Activated naive CD4-positive, alpha-beta T cell treated with anti-CD3 and anti-CD28 coated beads, Interleukin-2, amount 50 U/mL, for 24 hours (primary cell): ENCODE data around the gene DOCK4.

ENCODE experiments used
- H3K27ac Mint-ChIP-seq: one replicate; pipeline ENCODE4 v1.8.0; 2021; ENCODE audit warnings: mild to moderate bottlenecking, mixed read lengths
- H3K27me3 Mint-ChIP-seq: one replicate; pipeline ENCODE4 v1.8.0; 2021; ENCODE audit warnings: mixed read lengths
- H3K36me3 Mint-ChIP-seq: one replicate; pipeline ENCODE4 v1.8.0; 2021; ENCODE audit warnings: mixed read lengths
- H3K4me1 Mint-ChIP-seq: one replicate; pipeline ENCODE4 v1.8.0; 2021; ENCODE audit warnings: mixed read lengths
- H3K4me3 Mint-ChIP-seq: one replicate; pipeline ENCODE4 v1.8.0; 2021; ENCODE audit warnings: mild to moderate bottlenecking, mixed read lengths
- H3K9me3 Mint-ChIP-seq: one replicate; pipeline ENCODE4 v1.8.0; 2021; ENCODE audit warnings: mixed read lengths

DOCK4 gene

DNA sequence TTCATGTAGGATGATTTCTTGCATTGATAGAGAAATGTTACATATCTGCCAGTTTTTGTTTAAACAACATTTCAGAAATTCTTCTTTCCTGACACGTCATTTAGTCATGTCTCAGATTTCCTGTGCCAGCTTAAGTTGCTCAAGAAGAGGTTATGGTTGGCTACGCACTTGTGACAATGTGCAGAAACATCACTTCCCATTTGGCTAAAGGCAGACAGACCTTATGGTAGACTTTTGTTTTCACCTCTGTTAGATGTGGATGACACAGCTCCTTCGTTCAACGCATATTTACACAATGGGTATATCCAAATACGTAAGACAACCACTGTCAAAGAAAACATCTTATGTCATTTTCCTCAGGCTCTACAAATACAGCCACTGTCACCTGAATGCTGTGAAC is 125.8 kb downstream of the DOCK4 start:
- Mint-ChIP-seq H3K27me3 (peaks cover 12% of the 10 kb centered on the region), H3K27ac (no peak overlapping the region), H3K36me3 (no peaks in the 10 kb centered on the region), H3K4me1 (peaks cover 8% of the 10 kb centered on the region), H3K9me3 (no peaks in the 10 kb centered on the region), H3K4me3 (no peak overlapping the region)

DNA sequence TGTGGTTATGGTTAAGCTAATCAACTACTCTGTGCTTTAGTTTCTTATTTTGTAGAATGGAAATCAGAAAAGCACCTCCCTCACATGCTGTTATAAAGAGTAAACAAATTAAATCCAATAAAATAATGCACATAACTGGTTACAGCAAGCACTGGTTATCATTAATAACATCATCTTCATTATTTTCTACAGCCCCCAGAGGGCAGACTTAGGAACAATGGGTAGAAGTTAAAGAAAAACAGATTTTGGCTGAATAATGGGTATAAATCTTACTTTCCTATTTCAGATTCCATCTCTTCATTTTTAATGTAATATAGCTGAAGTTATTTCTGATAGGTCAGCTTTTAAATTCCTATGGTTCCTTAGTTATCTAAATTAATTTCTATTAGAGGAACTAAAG is 126.5 kb downstream of the DOCK4 start:
- Mint-ChIP-seq H3K27me3 (peaks cover 16% of the 10 kb centered on the region), H3K27ac (no peak overlapping the region), H3K4me3 (no peak overlapping the region), H3K9me3 (no peaks in the 10 kb centered on the region), H3K36me3 (no peaks in the 10 kb centered on the region), H3K4me1 (peaks cover 8% of the 10 kb centered on the region)

DNA sequence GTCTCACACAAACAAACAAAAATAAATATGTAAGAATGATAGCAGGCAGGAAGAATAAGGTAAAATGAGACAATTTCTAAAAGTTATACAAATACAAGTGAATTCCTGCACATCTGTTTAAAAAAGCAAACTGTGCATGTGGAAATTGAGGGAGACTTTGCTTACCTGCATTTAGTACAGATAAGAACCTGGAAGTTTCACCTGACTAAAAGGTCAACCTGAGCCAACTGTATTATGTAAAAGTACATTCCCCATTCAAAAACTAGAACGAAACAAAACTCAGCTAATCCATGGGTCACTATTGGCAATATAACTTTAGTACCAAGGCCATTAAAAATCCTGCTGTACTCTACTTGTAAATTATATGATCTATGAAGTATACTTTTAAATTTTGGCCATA is 127.1 kb downstream of the DOCK4 start:
- no peak overlapping the region for H3K27ac Mint-ChIP-seq
- H3K36me3 Mint-ChIP-seq, result no peaks in the 10 kb centered on the region
- peaks cover 16% of the 10 kb centered on the region for H3K27me3 Mint-ChIP-seq
- no peaks in the 10 kb centered on the region for H3K9me3 Mint-ChIP-seq
- H3K4me3 Mint-ChIP-seq, result no peak overlapping the region
- peaks cover 8% of the 10 kb centered on the region for H3K4me1 Mint-ChIP-seq

DNA sequence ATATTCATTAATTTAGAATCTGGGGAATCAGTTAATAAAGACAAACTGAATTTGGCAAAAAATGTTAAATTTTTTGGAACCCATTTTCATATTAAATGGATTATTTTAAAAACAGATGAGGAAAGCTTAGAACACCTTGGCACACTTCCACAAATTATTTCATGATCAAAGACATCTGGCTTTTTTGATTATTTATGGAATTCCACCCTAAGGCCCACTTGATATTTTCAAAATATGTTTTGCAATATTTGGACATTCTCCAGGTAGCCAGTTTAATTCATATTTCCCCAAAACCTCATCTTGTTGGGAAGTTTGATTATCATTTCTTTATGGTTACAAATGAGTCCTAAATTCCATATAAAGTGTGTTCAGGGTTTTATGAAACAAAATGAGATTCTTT is 129.9 kb downstream of the DOCK4 start:
- H3K4me1 Mint-ChIP-seq, result peaks cover 8% of the 10 kb centered on the region
- H3K9me3 Mint-ChIP-seq, result no peaks in the 10 kb centered on the region
- no peaks in the 10 kb centered on the region for H3K36me3 Mint-ChIP-seq
- no peak overlapping the region for H3K4me3 Mint-ChIP-seq
- no peak overlapping the region for H3K27ac Mint-ChIP-seq
- H3K27me3 Mint-ChIP-seq, result peaks cover 17% of the 10 kb centered on the region

DNA sequence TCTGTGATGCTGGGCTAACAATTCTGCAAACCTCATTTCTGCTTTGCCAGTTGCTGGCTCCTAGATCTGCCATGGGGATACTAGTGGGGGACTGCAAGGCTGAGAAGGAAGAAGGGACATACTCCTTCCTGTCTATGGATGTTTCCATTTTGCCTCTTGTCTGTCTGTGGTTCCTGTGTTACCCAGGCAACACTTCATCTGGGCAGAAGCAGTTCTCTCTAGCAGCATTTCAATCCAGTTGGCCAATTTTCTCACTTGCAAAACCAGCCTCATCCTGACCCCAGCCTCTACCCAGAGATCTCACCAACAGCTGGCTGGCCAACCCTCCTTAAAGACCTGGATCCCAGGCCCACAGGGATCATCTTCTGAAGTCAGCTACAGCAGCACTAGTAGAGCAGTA is 131.7 kb downstream of the DOCK4 start:
- Mint-ChIP-seq H3K9me3 (no peaks in the 10 kb centered on the region), H3K4me3 (no peak overlapping the region), H3K27me3 (peaks cover 16% of the 10 kb centered on the region), H3K4me1 (no peaks in the 10 kb centered on the region), H3K36me3 (no peaks in the 10 kb centered on the region), H3K27ac (no peak overlapping the region)

DNA sequence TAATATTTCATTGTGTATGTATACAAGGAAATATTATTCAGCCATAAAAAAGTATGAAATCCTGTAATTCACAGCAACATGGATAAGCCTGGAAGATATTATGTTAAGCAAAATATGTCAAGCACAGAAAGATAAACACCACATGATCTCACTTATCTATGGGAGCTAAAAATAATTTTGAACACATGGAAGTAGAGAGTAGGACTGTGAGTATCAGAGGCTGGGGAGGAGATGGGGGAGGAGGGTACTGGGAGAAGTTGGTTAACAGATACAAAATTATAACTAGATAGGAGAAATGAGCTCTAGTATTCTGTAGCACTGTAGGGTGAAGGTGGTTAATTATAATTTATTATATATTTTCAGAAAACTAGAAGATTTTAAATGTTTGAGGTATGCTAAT is 132.7 kb downstream of the DOCK4 start:
- Mint-ChIP-seq H3K4me1 (no peaks in the 10 kb centered on the region), H3K9me3 (no peaks in the 10 kb centered on the region), H3K27me3 (peaks cover 15% of the 10 kb centered on the region), H3K36me3 (no peaks in the 10 kb centered on the region), H3K4me3 (no peak overlapping the region), H3K27ac (no peak overlapping the region)

DNA sequence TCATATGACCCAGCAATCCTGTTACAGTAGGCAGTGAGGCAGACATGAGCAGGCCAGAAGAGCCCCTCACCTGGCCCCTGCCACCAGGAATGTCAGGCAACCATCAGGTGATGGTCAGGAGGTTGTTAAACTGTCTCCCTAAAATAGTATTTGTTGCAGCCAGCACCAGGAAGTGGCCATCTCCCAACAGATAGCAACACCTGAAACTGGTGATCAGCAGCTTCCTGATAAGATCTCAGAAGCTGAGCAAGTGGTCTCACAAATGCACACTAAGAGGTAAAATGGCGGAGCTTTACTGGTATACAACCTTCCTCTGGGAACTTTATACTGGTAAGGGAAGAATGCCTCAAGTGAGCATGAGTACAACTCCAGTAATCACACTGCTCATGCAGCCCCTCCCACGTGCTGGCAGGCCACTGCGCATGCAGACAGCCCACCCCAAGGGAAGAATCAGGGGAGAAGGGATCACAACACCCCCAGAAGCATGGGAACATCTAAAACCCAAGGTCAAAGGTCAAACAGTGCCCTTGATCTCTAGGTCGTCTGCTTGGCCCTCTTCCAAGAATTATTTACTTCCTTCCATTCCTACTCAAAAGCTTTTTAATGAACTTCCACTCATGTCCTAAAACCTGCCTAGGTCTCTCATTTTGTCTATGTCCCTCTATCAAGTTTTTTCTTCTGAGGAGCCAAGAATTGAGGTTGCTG is 133.5 kb downstream of the DOCK4 start:
- Mint-ChIP-seq H3K27ac (no peak overlapping the region), H3K4me1 (no peaks in the 10 kb centered on the region)

DNA sequence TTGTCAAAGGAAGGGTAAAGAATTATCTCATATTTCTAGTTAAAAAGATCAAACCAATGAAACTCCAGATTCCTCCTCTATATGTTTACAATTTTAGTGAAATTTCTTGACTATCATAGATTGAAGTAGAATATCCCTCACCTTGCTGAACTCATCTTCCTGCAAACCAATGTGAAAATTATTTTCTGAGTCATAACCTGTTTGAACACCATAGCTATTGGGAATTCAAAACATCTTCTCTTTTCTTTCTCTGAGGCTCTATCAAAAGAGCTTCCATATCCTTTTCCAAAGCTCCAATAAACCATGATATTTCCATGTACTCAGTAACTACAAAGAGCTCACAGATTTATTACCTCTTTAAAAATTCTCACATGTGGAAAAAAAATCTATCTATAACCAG is 134.3 kb downstream of the DOCK4 start:
- no peaks in the 10 kb centered on the region for H3K36me3 Mint-ChIP-seq
- no peak overlapping the region for H3K27ac Mint-ChIP-seq
- H3K4me1 Mint-ChIP-seq, result no peaks in the 10 kb centered on the region
- H3K4me3 Mint-ChIP-seq, result no peak overlapping the region
- H3K9me3 Mint-ChIP-seq, result no peaks in the 10 kb centered on the region
- H3K27me3 Mint-ChIP-seq, result peaks cover 10% of the 10 kb centered on the region

More for the DNA sequence above, 133.5 kb downstream of the DOCK4 start:
- no peak overlapping the region for H3K4me3 Mint-ChIP-seq
- H3K9me3 Mint-ChIP-seq, result no peaks in the 10 kb centered on the region
- no peaks in the 10 kb centered on the region for H3K36me3 Mint-ChIP-seq
- peaks cover 10% of the 10 kb centered on the region for H3K27me3 Mint-ChIP-seq

DNA sequence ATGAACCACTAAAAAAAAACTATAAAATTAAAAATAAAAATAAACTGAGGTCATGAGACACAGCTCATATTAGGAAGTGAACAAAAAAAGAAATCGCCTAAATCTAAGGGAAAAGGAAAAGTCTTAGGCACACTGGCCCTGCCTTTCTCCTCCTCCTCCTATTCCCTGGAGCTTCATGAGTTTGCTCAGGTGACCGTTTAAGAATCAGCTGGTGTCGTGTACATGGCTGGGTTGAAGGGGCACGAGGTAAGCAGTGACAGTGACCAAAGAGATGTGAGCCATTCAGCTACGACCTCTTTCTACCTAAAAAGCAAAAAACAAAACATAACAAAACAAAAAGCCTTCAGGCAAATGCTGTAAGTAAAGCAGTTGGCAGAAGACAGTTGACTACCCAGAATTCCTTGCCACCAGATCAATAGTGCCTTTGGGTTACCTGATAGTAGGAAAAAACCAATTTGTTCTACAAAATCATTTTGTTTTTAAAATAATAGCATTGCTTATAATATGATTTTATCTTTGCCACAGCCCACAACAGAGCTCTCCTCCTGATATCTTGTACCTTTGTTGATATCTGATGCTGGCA is 135.4 kb downstream of the DOCK4 start:
- H3K9me3 Mint-ChIP-seq, result no peaks in the 10 kb centered on the region
- H3K4me3 Mint-ChIP-seq, result no peak overlapping the region
- no peak overlapping the region for H3K27ac Mint-ChIP-seq
- H3K36me3 Mint-ChIP-seq, result no peaks in the 10 kb centered on the region
- no peaks in the 10 kb centered on the region for H3K4me1 Mint-ChIP-seq
- peaks cover 10% of the 10 kb centered on the region for H3K27me3 Mint-ChIP-seq

DNA sequence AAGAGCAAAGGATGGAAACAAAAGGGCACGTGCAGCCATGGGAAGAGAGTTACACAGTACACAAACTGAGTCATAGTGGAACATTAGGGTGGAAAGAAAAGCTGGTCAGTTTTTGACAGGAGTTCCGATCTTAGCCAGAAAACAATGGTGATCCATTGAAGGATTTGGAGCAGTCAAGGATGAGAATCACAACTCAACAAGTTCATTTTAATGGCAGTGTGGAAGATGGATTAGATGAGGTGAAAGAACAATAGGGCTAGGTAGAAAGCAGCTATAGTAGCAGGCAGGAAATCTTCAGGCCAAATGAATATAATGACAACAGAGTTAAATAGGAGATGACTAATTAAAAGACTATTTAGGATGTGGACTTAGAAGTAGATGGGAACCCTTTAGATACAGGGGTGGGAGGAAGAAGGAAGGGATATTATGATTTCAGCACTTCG is 136.3 kb downstream of the DOCK4 start:
- Mint-ChIP-seq H3K36me3 (no peaks in the 10 kb centered on the region), H3K4me1 (no peaks in the 10 kb centered on the region), H3K4me3 (no peak overlapping the region)

DNA sequence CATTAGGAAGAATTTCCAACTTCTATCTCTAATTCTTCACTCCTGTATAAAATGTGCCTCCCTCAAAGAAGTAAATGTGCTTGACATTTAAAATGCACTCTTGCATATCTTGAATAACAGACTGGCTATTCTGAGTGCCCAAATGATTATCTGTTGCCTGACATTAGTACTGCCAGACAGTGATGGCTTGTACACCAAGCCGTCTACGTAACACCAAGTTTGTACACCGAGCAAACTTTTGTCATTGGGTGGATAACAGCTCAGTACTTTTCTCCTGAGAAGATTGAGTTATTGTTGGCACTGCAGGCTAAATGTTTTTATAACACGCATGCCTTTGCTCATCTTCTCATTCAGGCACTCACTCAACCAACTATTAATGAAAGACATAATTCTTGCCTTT is 137.2 kb downstream of the DOCK4 start:
- no peaks in the 10 kb centered on the region for H3K9me3 Mint-ChIP-seq
- H3K27me3 Mint-ChIP-seq, result peaks cover 5% of the 10 kb centered on the region
- no peak overlapping the region for H3K4me3 Mint-ChIP-seq
- no peaks in the 10 kb centered on the region for H3K36me3 Mint-ChIP-seq
- no peaks in the 10 kb centered on the region for H3K4me1 Mint-ChIP-seq
- H3K27ac Mint-ChIP-seq, result no peak overlapping the region

More for the DNA sequence above, 136.3 kb downstream of the DOCK4 start:
- no peak overlapping the region for H3K27ac Mint-ChIP-seq
- H3K27me3 Mint-ChIP-seq, result peaks cover 7% of the 10 kb centered on the region
- H3K9me3 Mint-ChIP-seq, result no peaks in the 10 kb centered on the region

DNA sequence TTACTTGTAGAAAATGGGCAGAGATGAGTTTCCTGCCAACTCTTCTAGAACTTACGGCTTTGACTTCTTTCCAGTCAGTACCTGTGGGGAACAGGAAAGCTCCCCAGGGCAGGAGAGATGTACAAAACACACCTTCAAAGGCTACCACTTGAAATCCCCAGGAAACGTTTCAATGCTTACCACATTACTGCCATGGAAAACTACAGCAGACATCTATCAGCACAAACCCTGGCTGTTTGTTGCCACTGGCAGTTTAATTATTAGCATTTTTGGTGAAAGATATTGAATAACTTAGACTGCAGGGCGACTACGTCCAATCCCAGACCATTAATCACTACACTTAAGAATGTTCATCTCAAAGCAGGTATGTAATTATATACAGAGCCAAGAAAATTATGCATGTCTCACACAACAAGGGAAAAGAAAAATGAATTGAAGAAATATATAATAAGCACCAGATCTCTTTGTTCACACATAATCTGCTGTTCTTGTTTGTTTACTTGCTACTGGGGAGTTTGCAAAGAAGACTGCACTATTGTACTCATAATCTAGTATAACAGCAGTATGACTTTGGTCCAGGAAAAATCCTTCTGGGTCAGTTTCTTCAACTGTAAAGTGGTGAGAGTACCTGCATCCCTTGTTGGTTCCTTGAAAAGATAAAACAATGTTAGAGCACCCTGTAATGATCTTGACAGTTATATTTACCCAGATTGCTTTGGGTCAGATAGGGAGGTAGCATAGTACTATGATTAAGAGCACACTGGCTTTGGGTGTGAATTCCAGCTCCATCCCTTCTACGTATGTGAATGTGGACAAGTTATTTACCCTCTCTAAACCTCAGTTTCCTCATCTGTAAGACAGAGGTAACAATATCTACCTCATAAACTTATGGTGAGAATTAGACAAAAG is 138.3 kb downstream of the DOCK4 start:
- H3K36me3 Mint-ChIP-seq, result no peaks in the 10 kb centered on the region
- H3K27me3 Mint-ChIP-seq, result peaks cover 5% of the 10 kb centered on the region
- H3K9me3 Mint-ChIP-seq, result no peaks in the 10 kb centered on the region
- H3K4me3 Mint-ChIP-seq, result no peak overlapping the region
- no peak overlapping the region for H3K27ac Mint-ChIP-seq
- no peaks in the 10 kb centered on the region for H3K4me1 Mint-ChIP-seq

DNA sequence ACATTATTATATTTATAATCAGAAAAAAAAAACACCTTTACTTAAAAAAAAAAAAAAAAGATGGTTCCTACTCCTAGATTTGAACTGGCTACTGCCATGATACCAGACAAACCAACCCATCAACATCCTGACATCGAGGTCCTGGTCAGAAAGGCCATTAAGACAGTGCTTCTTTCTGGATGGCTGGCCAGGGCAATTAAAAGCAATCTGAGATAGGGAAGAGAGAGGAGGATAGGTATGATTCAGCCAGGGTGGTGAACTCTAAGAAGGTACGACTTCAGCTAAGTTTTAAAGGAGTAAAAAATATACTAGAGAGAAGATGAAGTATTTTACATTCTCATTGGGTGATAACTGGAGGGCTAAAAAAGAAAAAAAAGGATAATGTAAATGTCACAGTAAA is 139.0 kb downstream of the DOCK4 start:
- Mint-ChIP-seq H3K27me3 (peaks cover 5% of the 10 kb centered on the region), H3K9me3 (no peaks in the 10 kb centered on the region), H3K27ac (no peak overlapping the region), H3K36me3 (no peaks in the 10 kb centered on the region), H3K4me3 (no peak overlapping the region), H3K4me1 (no peaks in the 10 kb centered on the region)

DNA sequence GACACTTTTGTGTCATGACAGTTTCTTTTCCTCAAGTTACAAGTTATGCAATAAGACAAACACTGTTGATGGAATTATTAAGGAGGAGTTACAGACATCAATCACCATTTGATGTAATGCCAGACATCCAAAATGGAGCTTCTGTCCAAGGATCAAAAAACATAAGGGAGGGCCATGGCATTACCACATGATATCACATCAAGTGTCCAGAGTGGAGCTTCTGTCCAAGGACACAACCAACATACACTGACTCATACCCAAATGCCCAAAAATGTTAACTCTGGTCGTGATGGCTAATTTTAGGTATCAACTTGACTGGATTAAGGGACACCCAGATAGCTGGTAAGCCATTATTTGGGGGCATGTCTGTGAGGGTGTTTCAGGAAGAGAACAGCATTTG is 140.4 kb downstream of the DOCK4 start:
- H3K36me3 Mint-ChIP-seq, result no peaks in the 10 kb centered on the region
- H3K4me1 Mint-ChIP-seq, result no peaks in the 10 kb centered on the region
- no peak overlapping the region for H3K27ac Mint-ChIP-seq
- H3K9me3 Mint-ChIP-seq, result no peaks in the 10 kb centered on the region
- no peak overlapping the region for H3K4me3 Mint-ChIP-seq
- H3K27me3 Mint-ChIP-seq, result peaks cover 5% of the 10 kb centered on the region

DNA sequence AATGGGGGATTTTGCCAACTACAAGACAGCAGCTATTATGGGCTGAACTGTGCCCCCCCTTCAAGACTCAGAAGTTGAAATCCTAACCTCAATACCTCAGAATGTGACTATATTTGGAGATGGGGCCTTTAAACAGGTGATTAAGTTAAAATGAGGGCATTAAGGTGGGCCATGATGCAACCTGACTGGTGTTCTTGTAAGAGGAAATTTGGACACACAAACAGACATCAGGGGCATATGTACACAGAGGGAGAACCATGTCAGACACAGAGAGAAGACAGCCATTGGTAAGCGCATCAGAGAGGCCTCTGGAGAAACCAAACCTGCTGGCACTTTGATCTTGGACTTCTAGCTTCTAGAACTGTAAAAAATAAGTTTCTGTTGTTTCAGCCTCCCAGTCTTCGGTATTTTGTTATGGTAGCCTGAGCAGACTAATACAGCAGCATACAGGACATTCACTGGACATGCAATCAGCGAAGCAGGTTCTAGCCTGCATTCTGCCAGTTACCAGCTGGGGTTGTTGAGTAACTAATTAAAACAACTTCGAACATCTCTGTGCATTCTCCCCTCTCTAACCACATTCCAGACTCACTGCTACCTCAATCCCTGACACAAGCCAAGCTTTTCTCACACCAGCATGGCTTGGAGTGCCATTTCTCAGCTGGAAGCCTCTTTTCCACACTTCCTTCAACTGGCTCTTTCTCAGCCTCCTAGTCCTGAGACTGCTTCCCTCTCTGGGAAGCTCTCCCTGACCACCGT is 141.4 kb downstream of the DOCK4 start:
- no peak overlapping the region for H3K27ac Mint-ChIP-seq
- H3K27me3 Mint-ChIP-seq, result peaks cover 1% of the 10 kb centered on the region
- H3K4me3 Mint-ChIP-seq, result no peak overlapping the region
- no peaks in the 10 kb centered on the region for H3K36me3 Mint-ChIP-seq
- no peaks in the 10 kb centered on the region for H3K4me1 Mint-ChIP-seq
- H3K9me3 Mint-ChIP-seq, result no peaks in the 10 kb centered on the region
